GM18519 (cell line): ENCODE results near the gene SLC39A9.
"Not testable (repeated sequence)": the region's sequence is repeated elsewhere in the genome, so short reads cannot be mapped to it uniquely, and the experiment has no call there.

Experiments used
- ATAC-seq: cut with Tn5 transposase; IDR thresholded peaks from one replicate; pipeline ENCODE4 v1.9.1; 2021; ENCODE audit warnings: mild to moderate bottlenecking, moderate library complexity; ENCODE audit not compliant: unreplicated experiment, low FRiP score

The SLC39A9 gene

GRCh38 chr14:69471916-69472315 lies 73.4 kb downstream of the SLC39A9 start:
- no peak for ATAC-seq

GRCh38 chr14:69473260-69473659 lies 74.8 kb downstream of the SLC39A9 start:
- ATAC-seq = no peak

GRCh38 chr14:69473946-69474345 lies 75.5 kb downstream of the SLC39A9 start:
- ATAC-seq = no peak

- ATAC-seq = no peak
Observed at GRCh38 chr14:69475194-69475818, 76.8 kb downstream of the SLC39A9 start.

- ATAC-seq = not testable (repeated sequence)
Observed at GRCh38 chr14:69476824-69477450, 78.4 kb downstream of the SLC39A9 start.

- ATAC-seq = not testable (repeated sequence)
Observed at GRCh38 chr14:69478055-69478454, 79.6 kb downstream of the SLC39A9 start.

GRCh38 chr14:69479696-69480095 lies 81.2 kb downstream of the SLC39A9 start:
- ATAC-seq = no peak

GRCh38 chr14:69480136-69480535 lies 81.6 kb downstream of the SLC39A9 start:
- ATAC-seq = no peak

GRCh38 chr14:69481815-69482568 lies 83.5 kb downstream of the SLC39A9 start:
- ATAC-seq = peak; percentile 80

GRCh38 chr14:69483765-69484443 lies 85.4 kb downstream of the SLC39A9 start:
- no peak for ATAC-seq

- no peak for ATAC-seq
Observed at GRCh38 chr14:69484444-69485314, 86.2 kb downstream of the SLC39A9 start, which contains the start of gene PLEKHD1. Gene PLEKHD1 (plus strand): TSS chr14:69484728. CDS start chr14:69484966, 238 bp downstream.

GRCh38 chr14:69485315-69485660 lies 86.8 kb downstream of the SLC39A9 start:
- no peak for ATAC-seq

GRCh38 chr14:69485701-69486100 lies 87.2 kb downstream of the SLC39A9 start:
- no peak for ATAC-seq

- ATAC-seq = no peak
Observed at GRCh38 chr14:69487226-69487625, 88.7 kb downstream of the SLC39A9 start.

- no peak for ATAC-seq
Observed at GRCh38 chr14:69487771-69488170, 89.3 kb downstream of the SLC39A9 start.

- no peak for ATAC-seq
Observed at GRCh38 chr14:69489495-69489894, 91.0 kb downstream of the SLC39A9 start.

GRCh38 chr14:69490219-69490918 lies 91.9 kb downstream of the SLC39A9 start:
- ATAC-seq = no peak

- ATAC-seq = no peak
Observed at GRCh38 chr14:69491193-69491592, 92.7 kb downstream of the SLC39A9 start.

- no peak for ATAC-seq
Observed at GRCh38 chr14:69493038-69493437, 94.5 kb downstream of the SLC39A9 start.

GRCh38 chr14:69493791-69494190 lies 95.3 kb downstream of the SLC39A9 start:
- ATAC-seq = no peak
